ENCODE data around the gene TNFRSF19.

The TNFRSF19 gene

GRCh38 chr13:23631311-23632047 is 61.3 kb downstream of the TNFRSF19 start:
- TF ChIP-seq ZFP30 (CRISPR knock-in tag; IDR thresholded peaks at IDR 0.05): no peak
- ATAC-seq: no peak

- TF ChIP-seq ZC3H10 (CRISPR knock-in tag; IDR thresholded peaks at IDR 0.05) (no peak), BACH2 (CRISPR knock-in tag; IDR thresholded peaks at IDR 0.05; ENCODE audit: borderline replicate concordance) (no peak), ZFP3 (CRISPR knock-in tag; IDR thresholded peaks at IDR 0.05) (no peak), GLIS3 (CRISPR knock-in tag; IDR thresholded peaks at IDR 0.05) (no peak)
- ATAC-seq: no peak
These were observed 61.9 kb downstream of the TNFRSF19 start for GRCh38 chr13:23632048-23632582.

- ATAC-seq: no peak
- no peak for TF ChIP-seq BACH2 (CRISPR knock-in tag; IDR thresholded peaks at IDR 0.05; ENCODE audit: borderline replicate concordance)
- no peak for TF ChIP-seq PATZ1 (CRISPR knock-in tag; IDR thresholded peaks at IDR 0.05; ENCODE audit: borderline replicate concordance)
- TF ChIP-seq RARB (CRISPR knock-in tag; IDR thresholded peaks at IDR 0.05): no peak
- TF ChIP-seq PPARA (CRISPR knock-in tag; IDR thresholded peaks at IDR 0.05; ENCODE audit: borderline replicate concordance): no peak
- TF ChIP-seq TSHZ2 (CRISPR knock-in tag; IDR thresholded peaks at IDR 0.05): no peak
- no peak for TF ChIP-seq ZNF565 (CRISPR knock-in tag; conservative IDR thresholded peaks at IDR 0.05; ENCODE audit: low read depth)
- TF ChIP-seq CSRNP3 (CRISPR knock-in tag; IDR thresholded peaks at IDR 0.05): no peak
- no peak for TF ChIP-seq ESRRG (CRISPR knock-in tag; IDR thresholded peaks at IDR 0.05)
These were observed 62.5 kb downstream of the TNFRSF19 start for GRCh38 chr13:23632741-23633140.

GRCh38 chr13:23634897-23635296 is 64.7 kb downstream of the TNFRSF19 start:
- no peak for ATAC-seq
- TF ChIP-seq POU6F1 (CRISPR knock-in tag; IDR thresholded peaks at IDR 0.05; ENCODE audit: borderline replicate concordance, low read depth) (no peak), ZNF565 (CRISPR knock-in tag; conservative IDR thresholded peaks at IDR 0.05; ENCODE audit: low read depth) (no peak), ZC3H10 (CRISPR knock-in tag; IDR thresholded peaks at IDR 0.05) (no peak), SNAI2 (CRISPR knock-in tag; IDR thresholded peaks at IDR 0.05) (no peak), CSRNP3 (CRISPR knock-in tag; IDR thresholded peaks at IDR 0.05) (no peak), CSDC2 (CRISPR knock-in tag; IDR thresholded peaks at IDR 0.05) (no peak), BACH2 (CRISPR knock-in tag; IDR thresholded peaks at IDR 0.05; ENCODE audit: borderline replicate concordance) (no peak), TOX (CRISPR knock-in tag; IDR thresholded peaks at IDR 0.05; ENCODE audit: borderline replicate concordance) (no peak)
